Nephron (organoid): ENCODE results near the gene TXNRD2.

Source experiments
- H3K27ac Mint-ChIP-seq, 3 experiments: 2 replicates each; pipeline ENCODE4 v1.8.0; 2020; ENCODE audit warnings: mixed read lengths in 3 of 3, mild to moderate bottlenecking in 2 of 3, moderate library complexity in 1 of 3
- H3K27me3 Mint-ChIP-seq: 2 replicates; pipeline ENCODE4 v1.8.0; 2021; ENCODE audit warnings: low read depth, mild to moderate bottlenecking, moderate library complexity, mixed read lengths
- H3K36me3 Mint-ChIP-seq: 2 replicates; pipeline ENCODE4 v1.8.0; 2020; ENCODE audit warnings: low read depth, mixed read lengths
- H3K4me1 Mint-ChIP-seq: 2 replicates; pipeline ENCODE4 v1.8.0; 2020; ENCODE audit warnings: mixed read lengths
- H3K4me3 Mint-ChIP-seq, 3 experiments: 2 replicates each; pipeline ENCODE4 v1.8.0; 2020; ENCODE audit warnings: mild to moderate bottlenecking in 3 of 3, mixed read lengths in 3 of 3, moderate library complexity in 2 of 3
- H3K9me3 Mint-ChIP-seq: 2 replicates; pipeline ENCODE4 v1.8.0; 2020; ENCODE audit warnings: mixed read lengths
- CTCF ChIP-seq, 3 experiments: fragments of 200-600 bp; sonication (generic); IDR thresholded peaks; one replicate each; pipeline ENCODE4 v1.5.0; 2021; ENCODE audit warnings: antibody characterized with exemption in 3 of 3; ENCODE audit not compliant: unreplicated experiment in 3 of 3

The TXNRD2 gene

GRCh38 chr22:19880786-19881569 is 60.6 kb downstream of the TXNRD2 start:
- peaks cover 9% of the 10 kb centered on the region for H3K27me3 Mint-ChIP-seq
- peaks cover 41% of the 10 kb centered on the region for H3K4me1 Mint-ChIP-seq
- peaks cover 4% of the 10 kb centered on the region for H3K36me3 Mint-ChIP-seq
- H3K9me3 Mint-ChIP-seq, result no peaks in the 10 kb centered on the region
- peak overlapping the region; percentile 0 to 53 (median 16) for H3K4me3 Mint-ChIP-seq
- H3K27ac Mint-ChIP-seq, result peak overlapping the region; percentile 29 to 64 (median 59)
- TF ChIP-seq CTCF (IDR thresholded peaks at IDR 0.05; ENCODE audit: unreplicated experiment in 3 of 3), result no peak

DNA sequence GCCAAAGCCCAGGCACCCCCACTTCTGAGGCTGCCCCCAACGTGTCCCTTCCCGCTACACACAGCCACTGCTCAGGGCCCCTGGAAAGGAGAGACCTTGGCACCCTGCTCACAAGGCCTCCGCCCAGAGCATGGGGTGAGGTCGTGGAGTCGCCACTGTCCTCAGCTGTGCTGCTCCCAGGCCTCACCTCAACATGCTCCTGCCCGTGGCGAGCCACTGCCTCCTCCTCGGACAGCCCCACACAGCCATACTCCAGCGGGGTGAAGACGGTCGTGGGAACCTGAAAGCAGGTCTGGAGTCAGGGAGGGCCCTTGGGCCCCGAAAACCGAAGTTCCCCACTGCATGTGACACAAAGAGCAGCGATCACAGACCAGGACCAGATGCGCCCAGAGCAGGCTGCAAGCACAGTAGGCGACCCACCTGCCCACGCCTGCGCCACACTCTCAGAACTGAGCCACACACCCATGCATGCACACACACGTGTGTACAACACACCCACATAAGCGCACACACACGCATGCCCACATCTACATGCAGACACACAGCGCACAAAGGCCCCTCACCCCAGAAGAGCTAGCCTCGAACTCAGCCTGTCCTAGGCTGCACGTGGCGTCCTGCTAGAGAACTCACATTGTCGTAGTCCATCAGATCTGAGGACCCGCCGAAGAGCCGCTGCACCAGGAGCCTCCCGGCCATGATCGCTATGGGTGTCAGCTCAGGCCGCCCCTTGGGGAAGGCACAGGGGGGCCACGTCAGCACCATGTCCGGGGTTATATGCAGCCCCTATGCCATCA is 61.4 kb downstream of the TXNRD2 start:
- H3K4me1 Mint-ChIP-seq, result peaks cover 36% of the 10 kb centered on the region
- H3K4me3 Mint-ChIP-seq, result no peak overlapping the region
- H3K9me3 Mint-ChIP-seq, result no peaks in the 10 kb centered on the region
- TF ChIP-seq CTCF (IDR thresholded peaks at IDR 0.05; ENCODE audit: unreplicated experiment in 3 of 3), result no peak
- no peaks in the 10 kb centered on the region for H3K36me3 Mint-ChIP-seq
- no peak overlapping the region for H3K27ac Mint-ChIP-seq
- peaks cover 4% of the 10 kb centered on the region for H3K27me3 Mint-ChIP-seq

GRCh38 chr22:19879643-19879991 is 62.0 kb downstream of the TXNRD2 start:
- peaks cover 4% of the 10 kb centered on the region for H3K27me3 Mint-ChIP-seq
- no peaks in the 10 kb centered on the region for H3K36me3 Mint-ChIP-seq
- TF ChIP-seq CTCF (IDR thresholded peaks at IDR 0.05; ENCODE audit: unreplicated experiment in 3 of 3), result no peak
- H3K27ac Mint-ChIP-seq, result no peak overlapping the region
- peaks cover 38% of the 10 kb centered on the region for H3K4me1 Mint-ChIP-seq
- H3K9me3 Mint-ChIP-seq, result no peaks in the 10 kb centered on the region
- no peak overlapping the region for H3K4me3 Mint-ChIP-seq

DNA sequence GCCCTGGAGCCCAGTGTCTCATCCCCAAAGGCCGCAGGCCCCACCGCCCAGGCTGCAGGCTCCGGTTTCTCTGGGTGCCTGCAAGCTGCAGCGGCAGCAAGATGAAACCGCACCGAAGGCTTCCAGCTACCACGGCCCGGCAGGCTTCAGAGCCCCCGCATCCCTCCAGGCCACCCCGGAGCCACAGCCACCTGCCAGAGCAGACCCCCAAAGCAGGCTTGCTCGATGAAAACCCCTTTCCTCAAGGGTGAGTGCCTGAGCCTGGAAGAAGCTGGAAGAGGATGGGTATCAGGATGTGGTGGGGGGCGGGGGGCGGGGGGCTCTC is 62.4 kb downstream of the TXNRD2 start:
- Mint-ChIP-seq H3K4me3 (no peak overlapping the region), H3K36me3 (no peaks in the 10 kb centered on the region), H3K4me1 (peaks cover 42% of the 10 kb centered on the region), H3K27ac (peak overlapping the region in 1 of 3 experiments; percentile 72), H3K27me3 (peaks cover 4% of the 10 kb centered on the region), H3K9me3 (no peaks in the 10 kb centered on the region)
- TF ChIP-seq CTCF (IDR thresholded peaks at IDR 0.05; ENCODE audit: unreplicated experiment in 3 of 3), result no peak

DNA sequence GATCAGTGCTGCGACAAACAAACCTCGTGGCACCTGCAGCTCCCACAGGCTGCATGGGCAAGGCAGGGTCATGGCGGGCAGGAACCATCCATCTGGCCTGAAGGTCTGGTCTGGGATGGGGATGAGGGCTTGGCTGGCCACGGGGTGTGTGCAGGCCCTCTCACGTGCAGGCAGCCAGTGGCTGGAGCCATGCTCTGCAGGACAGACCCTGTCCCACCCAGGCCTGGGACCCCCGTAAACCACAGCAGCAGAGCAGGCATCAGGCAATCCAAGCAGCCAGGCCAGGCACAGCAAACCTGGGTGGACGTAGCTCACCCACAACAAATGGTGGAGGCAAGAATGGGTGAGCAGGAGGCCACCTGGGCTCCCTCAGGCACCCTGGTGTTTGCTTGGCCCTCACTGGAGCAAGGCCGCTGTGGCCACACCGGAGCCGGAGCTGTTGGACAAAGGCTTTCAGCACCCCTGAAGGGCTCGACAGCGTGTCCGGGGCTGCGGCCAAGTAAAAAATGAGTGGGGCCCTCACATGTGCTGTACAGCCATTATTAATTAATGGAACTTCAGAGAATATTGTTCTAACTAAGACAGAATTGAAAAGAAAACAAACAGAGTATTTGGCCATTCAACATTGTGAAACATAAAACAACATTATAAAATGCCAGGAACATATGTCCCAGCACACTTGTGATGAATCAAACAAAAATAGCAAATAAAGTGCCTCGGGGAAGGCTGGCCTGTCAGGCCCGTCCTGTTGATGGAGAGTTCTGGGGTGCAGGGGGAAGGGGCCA is 63.0 kb downstream of the TXNRD2 start:
- peaks cover 45% of the 10 kb centered on the region for H3K4me1 Mint-ChIP-seq
- H3K36me3 Mint-ChIP-seq, result no peaks in the 10 kb centered on the region
- H3K27me3 Mint-ChIP-seq, result peaks cover 4% of the 10 kb centered on the region
- peak overlapping the region in 1 of 3 experiments; percentile 72 for H3K27ac Mint-ChIP-seq
- TF ChIP-seq CTCF (IDR thresholded peaks at IDR 0.05; ENCODE audit: unreplicated experiment in 3 of 3), result no peak
- H3K4me3 Mint-ChIP-seq, result peak overlapping the region in 1 of 3 experiments; percentile 45
- H3K9me3 Mint-ChIP-seq, result no peaks in the 10 kb centered on the region
